SU-DHL-6 (cell line): ENCODE measurements around the gene DDX17.

Experiments used
- H2AFZ ChIP-seq: fragments of 200-600 bp; sonication (generic); 2 replicates; pipeline ENCODE4 v1.6.1; 2014; ENCODE audit warnings: low read depth, mild to moderate bottlenecking, moderate library complexity, mixed read lengths, antibody characterized with exemption, low read length; ENCODE audit not compliant: severe bottlenecking
- H3F3A ChIP-seq: fragments of 200-600 bp; shearing (Covaris generic); 2 replicates; pipeline ENCODE4 v1.6.0; 2016; ENCODE audit warnings: antibody characterized with exemption, mild to moderate bottlenecking; ENCODE audit not compliant: insufficient read depth
- H3K27ac ChIP-seq: fragments of 200-600 bp; sonication (generic); 2 replicates; pipeline ENCODE4 v1.5.1; 2016; ENCODE audit warnings: low read depth, mild to moderate bottlenecking, low read length, moderate library complexity, mixed read lengths
- H3K27me3 ChIP-seq: fragments of 200-600 bp; sonication (generic), shearing (Covaris generic); 2 replicates; pipeline ENCODE4 v1.6.0; 2014; ENCODE audit warnings: mild to moderate bottlenecking, low read length
- H3K36me3 ChIP-seq: fragments of 200-600 bp; sonication (generic); 2 replicates; pipeline ENCODE4 v1.6.1; 2014; ENCODE audit warnings: mild to moderate bottlenecking, low read length, mixed read lengths
- H3K4me2 ChIP-seq: fragments of 300-600, 200-600 bp; shearing (Covaris generic), sonication (generic); 2 replicates; pipeline ENCODE4 v1.6.0; 2014; ENCODE audit warnings: low read length, low read depth, mild to moderate bottlenecking; ENCODE audit not compliant: poor library complexity, severe bottlenecking
- H3K4me3 ChIP-seq: fragments of 200-600 bp; sonication (generic); 2 replicates; pipeline ENCODE4 v1.5.1; 2014; ENCODE audit warnings: antibody characterized with exemption, low read length, mild to moderate bottlenecking, mixed read lengths; ENCODE audit not compliant: insufficient read depth, poor library complexity, severe bottlenecking
- H3K79me2 ChIP-seq: fragments of 200-600 bp; sonication (generic); 2 replicates; pipeline ENCODE4 v1.6.1; 2014; ENCODE audit warnings: mild to moderate bottlenecking, low read length, moderate library complexity; ENCODE audit not compliant: insufficient read depth
- H3K9ac ChIP-seq: fragments of 200-600 bp; sonication (generic); 2 replicates; pipeline ENCODE4 v1.7.0; 2014; ENCODE audit warnings: mild to moderate bottlenecking, low read length
- H3K9me2 ChIP-seq: fragments of 200-600 bp; sonication (generic); replicated peaks from 2 replicates; pipeline ENCODE4 v1.6.1; 2014; ENCODE audit warnings: low read length; ENCODE audit not compliant: insufficient read depth
- H3K9me3 ChIP-seq: fragments of 200-600 bp; sonication (generic); 2 replicates; pipeline ENCODE4 v1.6.1; 2014; ENCODE audit warnings: low read length, mixed read lengths; ENCODE audit not compliant: insufficient read depth
- H4K20me1 ChIP-seq: fragments of 200-600 bp; sonication (generic); 2 replicates; pipeline ENCODE4 v1.6.1; 2014; ENCODE audit warnings: low read depth, mild to moderate bottlenecking, antibody characterized with exemption, low read length, moderate library complexity, mixed read lengths
- CTCF ChIP-seq: fragments of 200-600 bp; sonication (generic); IDR thresholded peaks from one replicate; pipeline ENCODE4 v1.5.1; 2017; ENCODE audit warnings: antibody characterized with exemption, mild to moderate bottlenecking, low read length, moderate library complexity; ENCODE audit not compliant: insufficient read depth, poor library complexity, severe bottlenecking
- EZH2phosphoT487 ChIP-seq: fragments of 200-600 bp; sonication (generic), shearing (Covaris generic); conservative IDR thresholded peaks from 2 replicates; pipeline ENCODE4 v1.6.1; 2018; ENCODE audit warnings: mild to moderate bottlenecking, antibody characterized with exemption, low read length, moderate library complexity, mixed read lengths

Gene DDX17

GRCh38 chr22:38451864-38452263 is 54.2 kb downstream of the DDX17 start:
- Histone ChIP-seq H4K20me1 (no peaks in the 10 kb centered on the region), H3K9ac (no peak overlapping the region), H3K9me2 (no peaks in the 10 kb centered on the region), H3K27ac (no peak overlapping the region), H3K9me3 (no peaks in the 10 kb centered on the region), H3F3A (no peaks in the 10 kb centered on the region), H3K27me3 (no peaks in the 10 kb centered on the region), H3K36me3 (no peaks in the 10 kb centered on the region), H3K79me2 (no peaks in the 10 kb centered on the region), H3K4me3 (no peak overlapping the region), H2AFZ (no peak overlapping the region), H3K4me2 (no peak overlapping the region)
- TF ChIP-seq CTCF (no peak), EZH2phosphoT487 (no peak)

DNA sequence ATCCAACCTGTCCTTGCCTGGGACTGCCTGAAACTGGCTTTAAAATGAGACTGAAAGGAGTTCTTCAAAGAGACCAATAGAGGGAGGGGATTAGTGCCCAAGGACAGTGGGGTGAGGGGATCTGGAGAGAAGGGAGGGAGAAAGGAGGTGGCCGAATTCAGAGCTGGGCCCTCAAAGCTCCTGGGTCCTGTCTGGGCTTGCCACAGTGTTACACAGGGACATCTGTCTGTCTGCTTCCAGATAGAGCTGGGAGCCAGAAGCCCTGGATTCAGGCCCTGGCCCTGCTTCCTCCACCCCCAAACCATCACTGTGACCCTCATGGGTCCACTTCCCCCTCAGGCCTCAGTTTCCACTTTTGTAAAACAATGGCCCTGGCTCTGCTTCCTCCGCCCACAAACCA is 54.7 kb downstream of the DDX17 start:
- no peaks in the 10 kb centered on the region for H3K9me3 ChIP-seq
- TF ChIP-seq CTCF (no peak), EZH2phosphoT487 (no peak)
- no peak overlapping the region for H2AFZ ChIP-seq
- no peaks in the 10 kb centered on the region for H3K36me3 ChIP-seq
- H3K4me3 ChIP-seq = no peak overlapping the region
- no peaks in the 10 kb centered on the region for H3K79me2 ChIP-seq
- H3K4me2 ChIP-seq = no peak overlapping the region
- H3K9me2 ChIP-seq = no peaks in the 10 kb centered on the region
- no peak overlapping the region for H3K27ac ChIP-seq
- no peaks in the 10 kb centered on the region for H3F3A ChIP-seq
- no peak overlapping the region for H3K9ac ChIP-seq
- H4K20me1 ChIP-seq = no peaks in the 10 kb centered on the region
- H3K27me3 ChIP-seq = no peaks in the 10 kb centered on the region

- Histone ChIP-seq H3K27ac (no peak overlapping the region), H4K20me1 (no peaks in the 10 kb centered on the region), H3K79me2 (no peaks in the 10 kb centered on the region), H3K4me3 (no peak overlapping the region), H3K9me2 (no peaks in the 10 kb centered on the region), H3K27me3 (no peaks in the 10 kb centered on the region), H3F3A (no peaks in the 10 kb centered on the region), H3K36me3 (no peaks in the 10 kb centered on the region), H3K9me3 (no peaks in the 10 kb centered on the region), H3K9ac (no peak overlapping the region), H2AFZ (no peak overlapping the region), H3K4me2 (no peak overlapping the region)
- no peak for TF ChIP-seq CTCF
- no peak for TF ChIP-seq EZH2phosphoT487
Measured at GRCh38 chr22:38450234-38450797, 55.8 kb downstream of the DDX17 start.
